Fibroblast of mammary gland (primary cell): ENCODE results near the gene CLDN17.
A peak's percentile ranks its signal among the peaks of the same experiment; 100 is the strongest.

Experiments used
- DNase-seq: peaks from one replicate; pipeline ENCODE4 v3.0.0-alpha.2; 2010; ENCODE audit warnings: low read depth
- H3K4me3 ChIP-seq: 2 replicates; pipeline ENCODE4 v1.5.1; 2011; ENCODE audit warnings: low read depth, mild to moderate bottlenecking, low read length, moderate library complexity; ENCODE audit not compliant: control insufficient read depth
- TF ChIP-seq, protein P1 (sequence below): conservative IDR thresholded peaks from 2 replicates; pipeline ENCODE4 v1.5.1; 2011; ENCODE audit warnings: low read depth, low read length, inconsistent platforms; ENCODE audit not compliant: control insufficient read depth, insufficient read depth

The CLDN17 gene

DNA sequence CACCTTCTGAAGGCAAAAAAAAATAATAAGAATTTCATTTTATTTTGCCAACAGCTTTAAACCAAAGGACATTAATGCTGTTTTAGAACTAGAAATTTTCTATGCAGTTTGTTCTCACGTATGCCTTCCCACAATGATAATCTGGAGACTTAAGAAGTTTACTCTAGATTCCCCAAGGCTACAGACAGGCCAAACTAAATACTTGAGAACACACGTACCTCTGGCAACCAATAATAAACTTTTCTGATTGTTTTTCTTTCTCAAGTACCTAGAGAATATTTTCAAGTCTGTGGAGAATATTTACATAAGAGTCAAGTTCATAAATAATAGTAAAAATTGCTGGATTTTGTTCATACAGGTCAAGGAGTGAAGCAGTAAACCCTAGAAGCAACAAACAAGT lies 33.4 kb upstream of the CLDN17 start:
- DNase-seq = no peak
- no peak overlapping the region for H3K4me3 ChIP-seq
- TF ChIP-seq, protein P1, sequence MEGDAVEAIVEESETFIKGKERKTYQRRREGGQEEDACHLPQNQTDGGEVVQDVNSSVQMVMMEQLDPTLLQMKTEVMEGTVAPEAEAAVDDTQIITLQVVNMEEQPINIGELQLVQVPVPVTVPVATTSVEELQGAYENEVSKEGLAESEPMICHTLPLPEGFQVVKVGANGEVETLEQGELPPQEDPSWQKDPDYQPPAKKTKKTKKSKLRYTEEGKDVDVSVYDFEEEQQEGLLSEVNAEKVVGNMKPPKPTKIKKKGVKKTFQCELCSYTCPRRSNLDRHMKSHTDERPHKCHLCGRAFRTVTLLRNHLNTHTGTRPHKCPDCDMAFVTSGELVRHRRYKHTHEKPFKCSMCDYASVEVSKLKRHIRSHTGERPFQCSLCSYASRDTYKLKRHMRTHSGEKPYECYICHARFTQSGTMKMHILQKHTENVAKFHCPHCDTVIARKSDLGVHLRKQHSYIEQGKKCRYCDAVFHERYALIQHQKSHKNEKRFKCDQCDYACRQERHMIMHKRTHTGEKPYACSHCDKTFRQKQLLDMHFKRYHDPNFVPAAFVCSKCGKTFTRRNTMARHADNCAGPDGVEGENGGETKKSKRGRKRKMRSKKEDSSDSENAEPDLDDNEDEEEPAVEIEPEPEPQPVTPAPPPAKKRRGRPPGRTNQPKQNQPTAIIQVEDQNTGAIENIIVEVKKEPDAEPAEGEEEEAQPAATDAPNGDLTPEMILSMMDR = no peak

DNA sequence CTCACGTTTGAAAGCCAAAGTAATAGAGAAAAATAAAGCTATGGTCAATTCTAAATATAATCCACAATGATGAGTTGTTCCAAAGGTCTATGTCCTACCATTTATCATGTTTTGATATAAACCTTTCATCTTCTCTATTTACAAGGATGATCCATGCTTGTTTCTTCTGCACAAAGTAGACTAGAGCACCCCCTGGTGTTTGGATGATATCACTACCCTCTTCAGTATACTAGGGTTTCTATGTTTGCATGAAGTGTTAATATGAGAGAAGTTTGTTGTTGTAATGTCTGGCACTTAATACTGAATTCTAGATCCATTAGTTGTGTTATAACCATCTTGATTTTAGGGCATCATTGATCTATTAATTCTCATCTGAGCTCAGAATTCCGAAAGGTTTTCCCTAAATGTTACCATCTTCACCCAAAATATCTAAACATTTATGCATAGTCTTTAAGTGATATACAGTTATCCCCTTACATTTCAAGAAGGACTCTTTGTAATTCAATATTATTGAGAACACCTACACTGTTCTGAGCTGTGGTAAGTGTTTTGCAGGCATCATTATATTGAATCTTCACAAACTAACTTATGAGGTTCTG lies 28.2 kb upstream of the CLDN17 start:
- peak; percentile 57 for DNase-seq
- TF ChIP-seq, protein P1 = peak; percentile 78
- H3K4me3 ChIP-seq = no peak overlapping the region

DNA sequence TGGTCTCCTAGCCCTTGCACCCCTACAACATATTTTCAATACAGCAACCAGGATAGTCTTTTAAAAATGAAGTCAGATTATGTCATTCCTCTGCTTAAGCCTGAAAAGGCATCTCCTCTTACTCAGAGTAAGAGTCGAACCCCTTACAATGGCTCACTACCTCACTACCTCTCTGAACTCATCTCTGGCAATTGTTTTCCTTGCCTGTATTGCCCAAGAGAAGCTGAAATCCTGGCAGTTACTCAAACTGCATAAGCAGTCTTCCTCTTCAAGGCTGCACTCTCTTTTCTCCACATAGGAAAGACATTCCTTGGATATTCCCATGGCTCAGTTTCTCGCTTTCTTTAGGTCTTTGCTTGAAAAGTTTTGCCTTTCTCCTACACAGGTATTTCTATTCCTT lies 26.6 kb upstream of the CLDN17 start:
- DNase-seq = peak; percentile 20
- TF ChIP-seq, protein P1 = no peak
- no peak overlapping the region for H3K4me3 ChIP-seq

DNA sequence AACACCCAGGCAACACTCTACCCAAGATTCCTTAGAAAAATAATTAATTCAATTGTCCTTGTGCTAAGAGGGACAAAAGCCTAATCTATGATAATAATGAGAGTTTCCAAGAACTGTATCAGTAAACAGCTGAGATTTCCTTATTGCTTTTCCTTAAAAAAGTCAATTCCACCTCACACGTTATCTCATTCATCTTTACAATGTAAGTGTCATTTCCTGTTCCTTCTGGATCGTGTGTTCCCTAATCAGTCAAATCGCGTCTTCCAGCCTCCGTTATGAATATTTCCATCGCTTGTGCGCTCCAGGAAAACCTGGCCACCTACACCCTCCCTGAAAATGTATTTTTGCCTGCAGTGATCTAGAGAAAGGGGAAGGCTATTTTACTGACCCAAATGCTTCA lies 23.9 kb upstream of the CLDN17 start:
- no peak overlapping the region for H3K4me3 ChIP-seq
- no peak for DNase-seq
- TF ChIP-seq, protein P1 = no peak

DNA sequence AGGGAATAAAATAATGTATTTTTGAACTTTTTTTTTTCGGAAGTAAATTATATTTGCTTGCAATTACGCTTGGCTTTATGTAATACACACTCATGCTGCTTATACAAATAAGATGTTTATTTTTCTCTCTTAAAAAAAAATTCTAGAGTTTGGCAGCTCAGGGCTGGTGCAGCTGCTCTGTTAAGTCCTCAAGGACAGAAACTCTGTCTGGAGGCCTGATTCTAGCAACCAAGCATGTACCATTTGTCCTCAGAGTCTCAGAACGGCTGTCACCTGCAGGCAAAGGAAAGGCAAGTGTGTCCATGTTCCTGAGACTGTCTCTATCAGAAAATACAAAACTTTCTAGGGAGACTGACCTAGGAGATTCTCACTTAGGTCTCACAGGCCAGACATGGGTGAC lies 23.2 kb upstream of the CLDN17 start:
- DNase-seq = no peak
- no peak overlapping the region for H3K4me3 ChIP-seq
- TF ChIP-seq, protein P1 = no peak

DNA sequence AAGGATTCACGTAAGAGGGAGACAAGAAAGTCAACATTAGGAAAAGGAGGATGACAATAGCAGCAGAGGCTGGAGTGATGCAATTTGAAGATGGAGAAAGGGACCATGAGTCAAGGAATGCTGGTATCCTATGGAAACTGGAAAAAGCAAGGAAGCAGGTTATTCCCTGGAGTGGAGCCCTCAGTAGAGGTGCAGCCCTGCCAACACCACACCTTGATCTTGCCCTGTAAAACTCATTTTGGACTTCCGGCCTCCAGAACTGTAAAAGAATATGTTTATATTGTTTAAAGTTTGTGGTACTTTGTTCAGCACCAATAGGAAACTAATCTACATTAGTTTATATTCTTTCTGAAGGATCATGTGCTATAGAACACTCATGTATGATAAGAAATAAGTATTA lies 19.6 kb upstream of the CLDN17 start:
- TF ChIP-seq, protein P1 = no peak
- no peak overlapping the region for H3K4me3 ChIP-seq
- no peak for DNase-seq

DNA sequence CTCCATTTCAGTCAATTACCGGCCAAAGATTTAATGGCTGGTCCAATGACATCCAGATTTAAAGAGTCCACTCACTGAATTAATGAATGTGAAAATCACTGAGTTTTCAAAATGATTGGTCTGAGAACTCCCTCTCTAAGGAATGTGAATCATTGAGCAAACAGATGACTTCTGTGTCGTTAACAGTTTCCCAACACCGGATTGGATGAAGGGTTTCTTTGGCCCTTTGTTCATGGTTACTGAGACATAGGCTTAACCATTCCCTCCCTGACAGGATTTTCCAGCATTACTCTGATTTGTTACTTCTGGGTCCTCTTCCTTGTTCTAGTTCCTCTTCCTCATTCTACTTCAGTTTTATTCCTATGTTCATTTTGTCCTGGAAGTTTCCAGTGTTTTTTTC lies 1.5 kb upstream of the CLDN17 start:
- TF ChIP-seq, protein P1 = no peak
- H3K4me3 ChIP-seq = no peak overlapping the region
- DNase-seq = no peak
